ENCODE results near the gene VIPR2.
"Not testable (repeated sequence)": the region's sequence is repeated elsewhere in the genome, so short reads cannot be mapped to it uniquely, and the experiment has no call there.

VIPR2 gene

GRCh38 chr7:159140170-159140910 is 4.3 kb downstream of the VIPR2 start:
- no peak for DNase-seq (ENCODE audit: low read depth in 2 of 3, low spot score in 1 of 3)

GRCh38 chr7:159139639-159140038 is 5.0 kb downstream of the VIPR2 start:
- no peak for DNase-seq (ENCODE audit: low read depth in 2 of 3, low spot score in 1 of 3)

GRCh38 chr7:159139202-159139601 is 5.5 kb downstream of the VIPR2 start:
- no peak for DNase-seq (ENCODE audit: low read depth in 2 of 3, low spot score in 1 of 3)

- DNase-seq (ENCODE audit: low read depth in 2 of 3, low spot score in 1 of 3): no peak
These were observed 6.2 kb downstream of the VIPR2 start for GRCh38 chr7:159138508-159138907.

- DNase-seq (ENCODE audit: low read depth in 2 of 3, low spot score in 1 of 3): no peak
These were observed 6.8 kb downstream of the VIPR2 start for GRCh38 chr7:159137906-159138305.

GRCh38 chr7:159136846-159137245 is 7.8 kb downstream of the VIPR2 start:
- DNase-seq (ENCODE audit: low read depth in 2 of 3, low spot score in 1 of 3): no peak

- no peak for DNase-seq (ENCODE audit: low read depth in 2 of 3, low spot score in 1 of 3)
These were observed 8.2 kb downstream of the VIPR2 start for GRCh38 chr7:159136442-159136841.

- no peak for DNase-seq (ENCODE audit: low read depth in 2 of 3, low spot score in 1 of 3)
These were observed 8.7 kb downstream of the VIPR2 start for GRCh38 chr7:159136013-159136412.

GRCh38 chr7:159132670-159133443 is 11.8 kb downstream of the VIPR2 start:
- not testable (repeated sequence) for DNase-seq (ENCODE audit: low read depth in 2 of 3, low spot score in 1 of 3)

- DNase-seq (ENCODE audit: low read depth in 2 of 3, low spot score in 1 of 3): no peak
These were observed 13.8 kb downstream of the VIPR2 start for GRCh38 chr7:159130820-159131219.

GRCh38 chr7:159130199-159130775 is 14.4 kb downstream of the VIPR2 start:
- DNase-seq (ENCODE audit: low read depth in 2 of 3, low spot score in 1 of 3): no peak

- no peak for DNase-seq (ENCODE audit: low read depth in 2 of 3, low spot score in 1 of 3)
These were observed 15.9 kb downstream of the VIPR2 start for GRCh38 chr7:159128767-159129166.

GRCh38 chr7:159127691-159128642 is 16.7 kb downstream of the VIPR2 start:
- DNase-seq (ENCODE audit: low read depth in 2 of 3, low spot score in 1 of 3): no peak

GRCh38 chr7:159126311-159127260 is 18.1 kb downstream of the VIPR2 start:
- DNase-seq (ENCODE audit: low read depth in 2 of 3, low spot score in 1 of 3): no peak

GRCh38 chr7:159125955-159126270 is 18.8 kb downstream of the VIPR2 start:
- DNase-seq (ENCODE audit: low read depth in 2 of 3, low spot score in 1 of 3): no peak

GRCh38 chr7:159125104-159125954 is 19.3 kb downstream of the VIPR2 start:
- DNase-seq (ENCODE audit: low read depth in 2 of 3, low spot score in 1 of 3): no peak

GRCh38 chr7:159123793-159124192 is 20.9 kb downstream of the VIPR2 start:
- DNase-seq (ENCODE audit: low read depth in 2 of 3, low spot score in 1 of 3): not testable (repeated sequence)

- not testable (repeated sequence) for DNase-seq (ENCODE audit: low read depth in 2 of 3, low spot score in 1 of 3)
These were observed 21.4 kb downstream of the VIPR2 start for GRCh38 chr7:159123294-159123693.

GRCh38 chr7:159122276-159122675 is 22.4 kb downstream of the VIPR2 start:
- DNase-seq (ENCODE audit: low read depth in 2 of 3, low spot score in 1 of 3): no peak
